ENCODE results near the gene GTF2H1.

GTF2H1 gene

GRCh38 chr11:18294862-18295261 lies 27.5 kb upstream of the GTF2H1 start:
- TF ChIP-seq CTCF (IDR thresholded peaks at IDR 0.05): no peak
- TF ChIP-seq ZFX (IDR thresholded peaks at IDR 0.05; ENCODE audit: borderline replicate concordance): no peak
- H3K27ac ChIP-seq: no peak overlapping the region

- TF ChIP-seq CTCF (IDR thresholded peaks at IDR 0.05) (no peak), ZFX (IDR thresholded peaks at IDR 0.05; ENCODE audit: borderline replicate concordance) (no peak)
- H3K27ac ChIP-seq: no peak overlapping the region
Observed at GRCh38 chr11:18295316-18295715, 27.1 kb upstream of the GTF2H1 start.

GRCh38 chr11:18299721-18300120 lies 22.6 kb upstream of the GTF2H1 start:
- H3K27ac ChIP-seq: no peak overlapping the region
- TF ChIP-seq CTCF (IDR thresholded peaks at IDR 0.05) (no peak), ZFX (IDR thresholded peaks at IDR 0.05; ENCODE audit: borderline replicate concordance) (no peak)

GRCh38 chr11:18304745-18305144 lies 17.6 kb upstream of the GTF2H1 start:
- peak overlapping the region; percentile 22; the same call in 1 of the 2 replicates for H3K27ac ChIP-seq
- no peak for TF ChIP-seq ZFX (IDR thresholded peaks at IDR 0.05; ENCODE audit: borderline replicate concordance)
- no peak for TF ChIP-seq CTCF (IDR thresholded peaks at IDR 0.05)

- H3K27ac ChIP-seq: no peak overlapping the region
- TF ChIP-seq ZFX (IDR thresholded peaks at IDR 0.05; ENCODE audit: borderline replicate concordance) (no peak), CTCF (IDR thresholded peaks at IDR 0.05) (no peak)
Observed at GRCh38 chr11:18307461-18308139, 14.8 kb upstream of the GTF2H1 start.

GRCh38 chr11:18308242-18308641 lies 14.1 kb upstream of the GTF2H1 start:
- no peak for TF ChIP-seq ZFX (IDR thresholded peaks at IDR 0.05; ENCODE audit: borderline replicate concordance)
- TF ChIP-seq CTCF (IDR thresholded peaks at IDR 0.05): no peak
- H3K27ac ChIP-seq: no peak overlapping the region

GRCh38 chr11:18309691-18310090 lies 12.7 kb upstream of the GTF2H1 start:
- TF ChIP-seq CTCF (IDR thresholded peaks at IDR 0.05): no peak
- TF ChIP-seq ZFX (IDR thresholded peaks at IDR 0.05; ENCODE audit: borderline replicate concordance): no peak
- H3K27ac ChIP-seq: no peak overlapping the region

Data from 22Rv1 (cell line).